GM19238 (cell line): ENCODE results near the gene PPM1F.

Experiments
- DNase-seq: peaks from one replicate; pipeline ENCODE4 v3.0.0; 2011; ENCODE audit warnings: low spot score; ENCODE audit not compliant: insufficient read length

Gene PPM1F, protein sequence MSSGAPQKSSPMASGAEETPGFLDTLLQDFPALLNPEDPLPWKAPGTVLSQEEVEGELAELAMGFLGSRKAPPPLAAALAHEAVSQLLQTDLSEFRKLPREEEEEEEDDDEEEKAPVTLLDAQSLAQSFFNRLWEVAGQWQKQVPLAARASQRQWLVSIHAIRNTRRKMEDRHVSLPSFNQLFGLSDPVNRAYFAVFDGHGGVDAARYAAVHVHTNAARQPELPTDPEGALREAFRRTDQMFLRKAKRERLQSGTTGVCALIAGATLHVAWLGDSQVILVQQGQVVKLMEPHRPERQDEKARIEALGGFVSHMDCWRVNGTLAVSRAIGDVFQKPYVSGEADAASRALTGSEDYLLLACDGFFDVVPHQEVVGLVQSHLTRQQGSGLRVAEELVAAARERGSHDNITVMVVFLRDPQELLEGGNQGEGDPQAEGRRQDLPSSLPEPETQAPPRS

DNA sequence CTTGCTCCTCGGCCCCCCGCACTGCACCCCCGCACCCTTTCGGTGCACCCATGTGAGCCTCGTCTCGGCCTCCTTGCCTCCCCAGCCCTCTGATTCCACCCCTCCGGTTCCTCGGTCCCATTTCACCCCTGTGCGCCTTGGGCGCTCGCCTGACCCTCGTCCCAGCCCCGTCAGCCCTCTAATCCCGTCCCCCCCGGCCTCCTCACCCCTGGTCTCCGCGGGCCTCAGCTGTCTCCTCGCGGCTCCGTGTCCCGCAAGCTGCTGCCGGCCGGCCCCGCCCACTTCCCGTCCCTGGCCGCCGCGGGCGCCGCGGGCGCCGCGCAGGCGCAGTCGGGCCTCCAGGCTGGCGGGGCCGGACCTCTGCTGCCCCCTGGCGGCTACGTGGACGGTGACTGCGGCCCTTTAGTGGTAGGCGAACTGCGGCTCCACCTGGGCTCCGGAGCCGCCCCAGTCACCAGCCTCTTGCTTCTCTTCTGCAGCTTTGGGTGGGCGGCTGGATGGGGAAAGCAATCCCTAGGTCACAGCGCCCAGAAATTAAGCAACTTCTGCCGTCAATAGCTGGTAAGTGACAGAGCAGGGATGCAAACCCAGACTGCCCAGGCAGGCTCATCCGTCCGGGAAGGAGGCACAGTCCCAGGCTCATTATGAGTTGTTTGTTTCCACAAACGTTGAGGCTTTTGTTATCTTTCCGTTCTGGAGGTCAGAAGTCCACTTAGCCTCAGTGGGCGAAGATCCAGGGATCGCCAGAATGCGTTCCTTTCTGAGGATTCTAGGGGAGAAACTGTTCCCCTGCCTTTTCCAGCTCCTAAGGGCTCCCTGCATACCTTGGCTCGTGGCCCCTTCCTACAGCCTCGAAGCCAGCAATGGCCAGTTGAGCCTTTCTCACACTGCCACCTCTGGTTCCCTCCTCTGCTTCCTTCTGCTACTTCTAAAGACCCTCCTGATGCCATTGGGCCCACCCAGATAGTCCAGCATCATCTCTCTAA lies at the start of gene PPM1F:
Gene PPM1F (minus strand): TSS at position 263 of the 986 bp plus-strand sequence. CDS start 6,800 bp downstream, outside the sequence.
- peak; percentile 96 for DNase-seq

DNA sequence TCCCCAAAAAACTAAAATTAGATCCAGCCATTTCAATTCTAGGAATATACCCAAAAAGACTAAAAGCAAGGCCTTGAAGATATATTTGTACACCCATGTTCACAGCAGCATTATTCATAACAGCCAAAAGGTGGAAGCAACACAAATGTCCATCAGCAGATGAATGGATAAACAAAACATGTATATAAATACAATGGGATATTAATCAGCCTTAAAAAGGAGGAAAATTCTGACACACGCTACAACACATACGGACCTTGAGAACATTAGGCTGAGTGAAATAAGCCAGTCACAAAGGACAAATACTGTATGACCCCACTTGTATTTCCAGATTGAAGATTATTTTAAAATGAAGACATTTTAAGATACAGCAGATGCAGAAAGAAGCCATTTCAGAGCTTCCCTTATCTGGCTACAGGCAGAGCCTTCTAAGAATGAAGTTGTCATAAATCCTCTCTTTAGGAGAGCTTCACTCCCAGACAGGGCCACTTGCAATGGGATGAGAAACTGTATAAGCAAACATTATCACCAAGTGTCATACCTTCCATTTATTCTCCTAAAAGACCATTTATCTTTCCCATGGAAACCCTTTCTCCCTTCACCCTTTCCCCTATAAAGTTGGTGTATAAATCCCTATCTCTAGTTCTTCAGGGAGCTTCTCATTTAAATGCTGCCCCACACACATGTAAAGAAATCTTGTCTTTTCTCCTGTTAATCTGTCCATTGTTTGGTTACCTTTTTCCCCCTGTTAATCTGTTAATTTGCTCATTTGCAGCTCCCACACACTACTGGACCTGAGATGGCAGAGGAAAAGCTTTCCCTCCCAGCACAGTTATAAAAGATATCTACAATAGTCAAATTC lies 49.2 kb upstream of the PPM1F start:
- no peak for DNase-seq

DNA sequence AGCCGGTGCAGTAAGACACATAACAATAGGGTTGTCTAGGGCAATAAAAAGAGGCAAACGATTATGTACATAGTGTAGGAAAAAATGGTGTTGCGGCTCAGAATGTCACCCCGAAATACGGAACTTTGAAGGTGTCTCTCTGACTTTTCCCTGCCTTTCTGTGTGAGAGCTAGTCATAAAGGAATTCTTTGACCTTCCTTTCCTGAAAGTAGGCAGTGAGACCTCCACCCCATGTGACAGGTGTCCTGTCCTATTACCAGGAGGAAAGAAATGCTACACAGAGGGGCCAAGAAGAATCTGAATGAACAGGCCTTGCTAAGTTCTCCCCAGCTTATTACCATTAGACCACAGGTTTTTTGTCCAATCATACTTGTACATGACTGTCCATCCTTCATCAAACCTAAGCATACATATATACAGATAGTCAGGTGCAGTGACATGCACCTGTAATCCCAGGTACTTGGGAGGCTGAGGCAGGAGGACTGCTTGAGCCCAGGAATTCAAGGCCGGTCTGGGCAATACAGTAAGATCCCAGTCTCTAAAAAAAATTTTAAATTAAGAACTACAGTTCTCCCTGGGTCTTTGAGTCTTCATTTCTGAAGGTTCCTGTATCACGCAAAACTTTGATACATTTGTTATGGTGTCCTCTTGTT lies 46.1 kb upstream of the PPM1F start:
- DNase-seq, result no peak

GRCh38 chr22:21996175-21996720 lies 43.6 kb upstream of the PPM1F start:
- no peak for DNase-seq

GRCh38 chr22:21995660-21996059 lies 43.0 kb upstream of the PPM1F start:
- no peak for DNase-seq

DNA sequence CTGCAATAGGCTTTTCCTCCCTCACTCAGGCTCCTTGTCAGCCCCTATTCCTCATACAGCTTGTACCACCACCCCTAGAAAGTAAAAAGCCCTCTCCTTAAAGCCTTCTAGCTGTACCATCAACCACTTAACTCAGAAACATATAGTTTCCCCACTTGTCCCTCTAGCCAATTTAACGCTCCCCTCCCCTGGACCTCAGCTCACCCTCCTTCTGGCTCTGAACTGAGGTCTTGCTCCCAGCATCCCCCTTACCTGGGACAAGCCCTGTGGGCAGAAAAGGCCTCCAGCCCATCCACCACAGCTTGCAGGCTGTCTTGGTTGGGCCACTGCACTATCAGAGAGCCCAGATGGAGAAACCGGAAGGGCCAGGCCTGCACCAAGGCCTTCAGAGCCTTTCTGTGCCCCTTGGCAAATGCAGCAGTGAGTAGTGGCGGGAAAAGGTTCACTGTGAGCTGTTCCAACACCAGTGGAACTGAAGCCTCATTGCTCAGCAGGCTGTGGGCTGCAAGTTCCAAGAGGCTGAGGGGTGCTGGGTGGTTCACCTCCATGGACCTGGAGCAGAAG lies 42.3 kb upstream of the PPM1F start:
- DNase-seq, result no peak

DNA sequence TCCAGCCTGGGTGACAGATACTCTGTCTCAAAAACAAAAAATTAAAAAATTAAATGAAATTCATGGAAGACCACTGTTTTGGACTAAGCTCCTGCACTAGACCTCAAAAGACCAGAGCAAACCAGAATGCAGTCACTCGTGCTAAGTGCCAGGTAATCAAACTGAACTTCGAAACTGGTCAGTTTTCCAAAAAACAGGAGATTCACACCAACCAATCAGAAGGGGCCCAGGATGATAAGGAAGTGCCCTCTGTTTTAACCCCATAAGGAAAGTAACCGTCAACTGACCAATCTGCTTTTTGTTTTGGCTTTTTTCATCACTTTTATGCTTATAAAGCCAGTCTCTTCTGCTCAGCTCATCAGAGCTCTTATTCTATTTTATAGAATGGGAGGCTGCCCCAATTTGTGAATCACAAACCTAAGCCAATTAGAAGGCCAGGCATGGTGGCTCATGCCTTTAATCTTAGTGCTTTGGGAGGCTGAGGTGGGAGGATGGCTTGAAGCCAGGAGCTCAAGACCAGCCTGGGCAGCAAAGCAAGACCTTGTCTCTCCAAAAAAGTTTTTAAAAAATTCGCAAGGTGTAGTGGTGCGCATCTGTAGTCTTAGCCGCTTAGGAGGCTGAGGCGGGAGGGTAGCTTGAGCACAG lies 40.1 kb upstream of the PPM1F start:
- no peak for DNase-seq

GRCh38 chr22:21991774-21992173 lies 39.1 kb upstream of the PPM1F start:
- no peak for DNase-seq

DNA sequence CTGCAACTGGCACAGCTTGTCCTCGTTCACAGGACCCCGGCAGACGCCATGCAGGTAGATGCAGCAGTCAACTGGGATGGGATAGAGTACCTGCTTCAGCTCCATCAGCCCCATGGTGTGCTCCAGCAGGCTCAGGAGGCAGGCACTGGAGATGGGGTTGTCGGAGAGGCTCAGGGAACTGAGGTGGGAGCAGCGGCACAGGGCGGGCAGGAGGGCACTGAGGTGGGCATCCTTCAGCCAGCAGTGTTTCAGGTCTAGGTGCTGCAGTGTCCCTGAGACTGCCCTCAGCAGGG lies 38.6 kb upstream of the PPM1F start:
- DNase-seq, result no peak

- no peak for DNase-seq
Measured at GRCh38 chr22:21990445-21991303, 38.0 kb upstream of the PPM1F start.

DNA sequence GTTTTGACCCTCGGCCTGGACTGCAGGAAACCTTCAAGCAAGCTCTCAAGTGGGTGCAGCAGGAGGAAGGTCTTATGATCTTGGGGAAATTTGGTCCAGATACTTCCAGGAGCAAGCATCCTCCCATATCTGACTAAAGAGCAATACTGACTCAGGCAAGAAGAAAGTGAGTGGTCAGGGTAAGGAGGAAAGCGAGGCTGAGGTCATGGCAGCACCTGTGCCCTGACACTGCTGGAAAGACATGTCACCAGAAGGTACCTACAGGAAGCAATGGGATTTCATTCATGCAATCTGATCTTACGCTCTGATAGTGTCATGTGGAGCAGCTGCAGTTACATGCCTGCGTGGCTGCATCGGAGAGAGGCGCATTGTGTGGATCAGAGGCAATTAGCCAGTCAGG lies 36.4 kb upstream of the PPM1F start:
- DNase-seq, result no peak

DNA sequence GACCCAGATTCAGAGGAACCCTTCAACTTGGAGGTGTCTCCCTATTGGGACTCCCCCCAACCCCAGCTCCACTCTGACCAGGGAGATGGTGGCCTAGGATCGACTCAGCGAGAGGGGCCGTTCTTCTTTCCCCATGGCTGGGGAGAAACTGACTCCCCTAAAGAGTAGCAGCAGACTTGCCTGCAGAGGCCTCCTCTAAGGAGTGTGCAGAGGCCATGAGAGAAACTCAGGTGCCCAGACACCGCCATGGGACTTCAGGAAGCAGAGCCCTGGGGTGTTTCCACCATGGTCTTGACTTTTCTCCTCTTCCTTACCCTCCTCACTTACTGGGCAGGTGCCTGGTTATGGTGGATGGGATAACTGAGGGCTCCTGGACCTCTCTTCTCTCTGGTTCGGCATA lies 32.6 kb upstream of the PPM1F start:
- no peak for DNase-seq

DNA sequence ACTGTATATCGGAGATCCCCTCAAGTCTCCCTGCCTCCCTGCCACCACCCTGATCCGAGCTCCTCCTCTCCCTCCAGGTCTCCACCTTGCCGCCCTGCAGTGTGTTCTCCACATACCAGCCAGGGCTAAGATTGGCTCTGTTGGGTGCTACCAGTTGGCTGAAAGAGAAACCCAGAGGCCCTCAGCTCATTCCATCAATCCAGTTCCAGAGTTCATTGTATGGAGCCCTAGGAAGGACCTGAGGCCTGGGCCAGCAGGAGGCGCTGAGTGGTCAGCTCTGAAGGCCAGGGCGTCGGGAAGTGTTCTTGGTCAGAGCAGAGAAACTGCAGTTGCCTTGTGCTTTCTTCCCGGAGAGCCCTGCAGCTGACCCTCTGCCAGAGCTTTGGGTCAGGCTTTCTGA lies 32.1 kb upstream of the PPM1F start:
- no peak for DNase-seq

- DNase-seq, result peak; percentile 80
Measured at GRCh38 chr22:21982338-21982965, 29.8 kb upstream of the PPM1F start, which contains the start of gene TOP3B. TSS of gene TOP3B (minus strand) at chr22:21982787. CDS start at chr22:21975709, 7,078 bp downstream.

DNA sequence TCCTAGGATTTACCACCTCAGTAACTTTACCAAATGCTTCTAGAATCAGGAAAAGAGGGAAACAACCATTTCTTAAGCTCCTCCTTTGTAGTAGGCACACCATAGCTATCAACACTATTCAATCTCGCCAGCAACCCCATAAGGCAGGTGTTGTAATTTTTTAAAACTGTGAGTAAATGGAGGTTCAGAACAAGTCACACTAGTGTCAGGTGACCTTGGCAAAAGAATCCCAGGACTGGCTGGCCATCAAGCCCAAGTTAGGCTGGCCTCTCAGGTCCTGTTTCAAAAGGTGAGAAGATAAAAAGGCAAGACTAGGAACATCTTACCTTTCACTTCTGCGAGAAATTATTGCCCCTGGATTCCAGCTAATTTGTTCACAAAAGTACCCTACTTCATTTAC lies 29.2 kb upstream of the PPM1F start:
- no peak for DNase-seq

GRCh38 chr22:21980547-21980946 lies 27.9 kb upstream of the PPM1F start:
- DNase-seq, result no peak

- no peak for DNase-seq
Measured at GRCh38 chr22:21978564-21979386, 26.1 kb upstream of the PPM1F start.
